ENCODE measurements around the gene GALNT17.

Gene GALNT17

GRCh38 chr7:71255537-71256178 is 123.7 kb downstream of the GALNT17 start:
- no peak for TF ChIP-seq CTCF (IDR thresholded peaks at IDR 0.05)

GRCh38 chr7:71261066-71261465 is 129.1 kb downstream of the GALNT17 start:
- TF ChIP-seq CTCF (IDR thresholded peaks at IDR 0.05) = no peak

- TF ChIP-seq CTCF (IDR thresholded peaks at IDR 0.05) = no peak
Measured at GRCh38 chr7:71264005-71264404, 132.1 kb downstream of the GALNT17 start.

GRCh38 chr7:71266912-71267311 is 135.0 kb downstream of the GALNT17 start:
- no peak for TF ChIP-seq CTCF (IDR thresholded peaks at IDR 0.05)

GRCh38 chr7:71267734-71268469 is 136.0 kb downstream of the GALNT17 start:
- no peak for TF ChIP-seq CTCF (IDR thresholded peaks at IDR 0.05)

GRCh38 chr7:71270558-71270957 is 138.6 kb downstream of the GALNT17 start:
- TF ChIP-seq CTCF (IDR thresholded peaks at IDR 0.05) = no peak

GRCh38 chr7:71271203-71271602 is 139.3 kb downstream of the GALNT17 start:
- TF ChIP-seq CTCF (IDR thresholded peaks at IDR 0.05) = no peak
